SK-N-SH (cell line): Measurements from ENCODE around the gene SBF2. TPM values are rescaled to one million over a fixed set of nuclear protein-coding genes. Genes with fewer than 3 reads are reported as not detected.

Source experiments
- CTCF ChIA-PET: fragments of 300-600, 350-600 bp; formaldehyde crosslinking; extraction: SDS; loops from one replicate; lab custom pipeline; 2021; lab: Yijun Ruan, JAX
- POLR2A ChIA-PET: fragments of 350-600 bp; sonication (Branson Sonifier 250); formaldehyde crosslinking; extraction: SDS; loops from one replicate; lab custom pipeline; 2020; ENCODE audit warnings: antibody characterized with exemption, inconsistent platforms; lab: Yijun Ruan, JAX
- DNase-seq: peaks from one replicate; pipeline ENCODE4 v3.0.0; 2012
- H2AFZ ChIP-seq: fragments of 200-600 bp; sonication (generic); 2 replicates; pipeline ENCODE4 v1.8.1; 2016; ENCODE audit warnings: antibody characterized with exemption, mild to moderate bottlenecking, low read depth
- H3F3A ChIP-seq: fragments of 200-600 bp; sonication (generic); replicated peaks from 2 replicates; pipeline ENCODE3; 2016; ENCODE audit warnings: antibody characterized with exemption, mild to moderate bottlenecking; ENCODE audit not compliant: insufficient read depth
- H3K27ac ChIP-seq, 2 experiments: fragments of 200-500 bp in 1 of 2; fragments of 200-600 bp in 1 of 2; sonication (Bioruptor generic) in 1 of 2; sonication (generic), shearing (Covaris generic) in 1 of 2; 2 replicates each; pipeline versions ENCODE4 v1.5.1 to v1.6.1; 2014 to 2016; ENCODE audit warnings: low read depth in 2 of 2, inconsistent platforms in 1 of 2, low read length in 1 of 2, mild to moderate bottlenecking in 1 of 2, mixed read lengths in 1 of 2
- H3K27me3 ChIP-seq: fragments of 200-600 bp; sonication (generic), shearing (Covaris generic); 2 replicates; pipeline ENCODE4 v1.6.1; 2016; ENCODE audit warnings: mixed run types; ENCODE audit not compliant: insufficient read depth
- H3K36me3 ChIP-seq, 2 experiments: fragments of 200-500 bp in 1 of 2; fragments of 200-600 bp in 1 of 2; sonication (Bioruptor generic) in 1 of 2; sonication (generic) in 1 of 2; replicated peaks in 1 of 2; 2 replicates each; pipeline versions ENCODE3 to v1.5.1; 2014 to 2016; ENCODE audit warnings: low read length in 1 of 2, mild to moderate bottlenecking in 1 of 2; ENCODE audit not compliant: insufficient read depth in 2 of 2, control insufficient read depth in 1 of 2
- H3K4me1 ChIP-seq, 2 experiments: fragments of 200-500 bp in 1 of 2; fragments of 200-600 bp in 1 of 2; sonication (Bioruptor generic) in 1 of 2; sonication (generic), shearing (Covaris generic) in 1 of 2; 2 replicates each; pipeline versions ENCODE4 v1.5.1 to v1.6.1; 2014 to 2016; ENCODE audit warnings: low read depth in 1 of 2, low read length in 1 of 2, mixed run types in 1 of 2; ENCODE audit not compliant: insufficient read depth in 2 of 2, control insufficient read depth in 1 of 2
- H3K4me2 ChIP-seq: fragments of 200-600 bp; sonication (generic), shearing (Covaris generic); 2 replicates; pipeline ENCODE4 v1.6.1; 2017; ENCODE audit warnings: mixed run types
- H3K4me3 ChIP-seq, 2 experiments: fragments of 200-500 bp in 1 of 2; fragments of 200-600 bp in 1 of 2; sonication (Bioruptor generic) in 1 of 2; sonication (generic), shearing (Covaris generic) in 1 of 2; 2 replicates each; pipeline versions ENCODE4 v1.5.1 to v1.8.1; 2014 to 2016; ENCODE audit warnings: low read depth in 2 of 2, inconsistent platforms in 1 of 2, low read length in 1 of 2, mild to moderate bottlenecking in 1 of 2, mixed read lengths in 1 of 2, moderate library complexity in 1 of 2
- H3K79me2 ChIP-seq: fragments of 200-600 bp; sonication (generic); 2 replicates; pipeline ENCODE4 v1.8.1; 2017; ENCODE audit warnings: mild to moderate bottlenecking; ENCODE audit not compliant: insufficient read depth
- H3K9ac ChIP-seq: fragments of 200-600 bp; sonication (generic); 2 replicates; pipeline ENCODE4 v1.6.1; 2017; ENCODE audit warnings: mixed run types
- H3K9me2 ChIP-seq: fragments of 200-600 bp; sonication (generic); 2 replicates; pipeline ENCODE4 v1.6.1; 2017; ENCODE audit warnings: mixed run types
- H3K9me3 ChIP-seq: fragments of 200-600 bp; sonication (generic); 2 replicates; pipeline ENCODE4 v1.6.1; 2017; ENCODE audit warnings: mixed run types, mild to moderate bottlenecking, moderate library complexity
- H4K20me1 ChIP-seq: fragments of 200-600 bp; sonication (generic); 2 replicates; pipeline ENCODE4 v1.6.1; 2017; ENCODE audit warnings: mild to moderate bottlenecking, mixed run types; ENCODE audit not compliant: insufficient read depth
- ELF1 ChIP-seq: IDR thresholded peaks from 2 replicates; pipeline ENCODE4 v1.4.0; 2012
- EP300 ChIP-seq, 2 experiments: IDR thresholded peaks; 2 replicates each; pipeline versions ENCODE4 v1.4.0 to v1.6.1; 2012; ENCODE audit warnings: borderline replicate concordance in 1 of 2, low read depth in 1 of 2, low read length in 1 of 2
- EZH2phosphoT487 ChIP-seq: fragments of 200-600 bp; sonication (generic); IDR thresholded peaks from 2 replicates; pipeline ENCODE4 v1.6.1; 2017; ENCODE audit warnings: low read depth, mixed run types, mild to moderate bottlenecking, antibody characterized with exemption, moderate library complexity, borderline replicate concordance
- FOXJ3 ChIP-seq: sonication (generic); formaldehyde crosslinking; IDR thresholded peaks from 2 replicates; pipeline ENCODE4 v1.5.1; 2020; ENCODE audit warnings: mild to moderate bottlenecking, missing genetic modification reagents
- GATA2 ChIP-seq: sonication (generic); formaldehyde crosslinking; IDR thresholded peaks from 2 replicates; pipeline ENCODE4 v1.5.0; 2020; ENCODE audit warnings: mild to moderate bottlenecking, missing genetic modification reagents
- MXI1 ChIP-seq: IDR thresholded peaks from 2 replicates; pipeline ENCODE4 v1.6.1; 2012; ENCODE audit warnings: mild to moderate bottlenecking, low read depth, low read length, improper control_type of control experiment
- RCOR1 ChIP-seq: fragments of 150-350 bp; IDR thresholded peaks from 2 replicates; pipeline ENCODE4 v1.6.1; 2017; ENCODE audit warnings: antibody characterized with exemption, low read length
- RXRA ChIP-seq: IDR thresholded peaks from 2 replicates; pipeline ENCODE4 v1.4.0; 2012; ENCODE audit warnings: low read depth, mild to moderate bottlenecking, borderline replicate concordance
- SIN3A ChIP-seq: IDR thresholded peaks from 2 replicates; pipeline ENCODE4 v1.6.1; 2012; ENCODE audit warnings: low read depth, mild to moderate bottlenecking, low read length, moderate library complexity, borderline replicate concordance
- SMC3 ChIP-seq: IDR thresholded peaks from 2 replicates; pipeline ENCODE4 v1.6.1; 2012; ENCODE audit warnings: low read depth, low read length, improper control_type of control experiment
- TCF12 ChIP-seq: IDR thresholded peaks from 2 replicates; pipeline ENCODE4 v1.4.0; 2012
- TEAD4 ChIP-seq: IDR thresholded peaks from 2 replicates; pipeline ENCODE4 v1.4.0; 2012; ENCODE audit warnings: mild to moderate bottlenecking, borderline replicate concordance; ENCODE audit not compliant: insufficient read depth
- YY1 ChIP-seq: IDR thresholded peaks from 2 replicates; pipeline ENCODE4 v1.4.0; 2012; ENCODE audit warnings: low read depth, mild to moderate bottlenecking
- polyA plus RNA-seq, 3 experiments: library from polyadenylated mRNA; depleted of rRNA; stranded (reverse); fragments of >200 nt; gene quantifications; 2 replicates each; pipeline ENCODE4 v1.2.3, GENCODE V29; 2012
- TF ChIP-seq, protein P1 (sequence below): IDR thresholded peaks from 2 replicates; pipeline ENCODE4 v1.6.1; 2012; ENCODE audit warnings: mild to moderate bottlenecking, low read depth, low read length, moderate library complexity
- TF ChIP-seq, protein P2 (sequence below): fragments of 150-350 bp; IDR thresholded peaks from 2 replicates; pipeline ENCODE4 v1.6.1; 2017; ENCODE audit warnings: antibody characterized with exemption, low read length, low read depth, borderline replicate concordance
- TF ChIP-seq, protein P3 (sequence below): IDR thresholded peaks from 2 replicates; pipeline ENCODE4; 2012

SBF2 gene
- polyA plus RNA-seq, 1 of the 3 experiments (the other 2 are of a cell fraction): 23.0 TPM

DNA sequence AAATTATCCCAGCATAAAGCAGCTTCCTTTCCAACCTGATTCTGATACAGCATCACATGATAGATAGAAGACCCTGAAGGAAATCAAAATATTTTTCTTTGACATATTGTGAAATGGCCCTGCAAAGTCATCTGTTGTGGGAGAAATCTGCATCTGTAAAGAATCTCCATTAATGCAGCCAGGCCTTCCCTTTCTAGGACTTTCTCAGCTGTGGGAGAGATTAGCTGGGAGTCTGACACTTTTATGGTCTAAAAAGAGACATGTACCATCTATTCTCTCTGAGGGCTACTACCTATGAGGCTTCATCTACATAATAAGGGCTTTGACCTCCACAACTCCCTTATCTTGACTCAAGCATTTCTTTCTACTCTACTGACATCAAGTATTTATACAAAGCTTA lies 392.1 kb downstream of the SBF2 start:
- Histone ChIP-seq H3K4me2 (no peak overlapping the region), H3K4me3 (no peak overlapping the region), H3K36me3 (no peaks in the 10 kb centered on the region), H3K4me1 (peaks cover 0 to 24% of the 10 kb centered on the region in 2 experiments; a peak in 3 of 4 replicates)
- TF ChIP-seq, protein P1, sequence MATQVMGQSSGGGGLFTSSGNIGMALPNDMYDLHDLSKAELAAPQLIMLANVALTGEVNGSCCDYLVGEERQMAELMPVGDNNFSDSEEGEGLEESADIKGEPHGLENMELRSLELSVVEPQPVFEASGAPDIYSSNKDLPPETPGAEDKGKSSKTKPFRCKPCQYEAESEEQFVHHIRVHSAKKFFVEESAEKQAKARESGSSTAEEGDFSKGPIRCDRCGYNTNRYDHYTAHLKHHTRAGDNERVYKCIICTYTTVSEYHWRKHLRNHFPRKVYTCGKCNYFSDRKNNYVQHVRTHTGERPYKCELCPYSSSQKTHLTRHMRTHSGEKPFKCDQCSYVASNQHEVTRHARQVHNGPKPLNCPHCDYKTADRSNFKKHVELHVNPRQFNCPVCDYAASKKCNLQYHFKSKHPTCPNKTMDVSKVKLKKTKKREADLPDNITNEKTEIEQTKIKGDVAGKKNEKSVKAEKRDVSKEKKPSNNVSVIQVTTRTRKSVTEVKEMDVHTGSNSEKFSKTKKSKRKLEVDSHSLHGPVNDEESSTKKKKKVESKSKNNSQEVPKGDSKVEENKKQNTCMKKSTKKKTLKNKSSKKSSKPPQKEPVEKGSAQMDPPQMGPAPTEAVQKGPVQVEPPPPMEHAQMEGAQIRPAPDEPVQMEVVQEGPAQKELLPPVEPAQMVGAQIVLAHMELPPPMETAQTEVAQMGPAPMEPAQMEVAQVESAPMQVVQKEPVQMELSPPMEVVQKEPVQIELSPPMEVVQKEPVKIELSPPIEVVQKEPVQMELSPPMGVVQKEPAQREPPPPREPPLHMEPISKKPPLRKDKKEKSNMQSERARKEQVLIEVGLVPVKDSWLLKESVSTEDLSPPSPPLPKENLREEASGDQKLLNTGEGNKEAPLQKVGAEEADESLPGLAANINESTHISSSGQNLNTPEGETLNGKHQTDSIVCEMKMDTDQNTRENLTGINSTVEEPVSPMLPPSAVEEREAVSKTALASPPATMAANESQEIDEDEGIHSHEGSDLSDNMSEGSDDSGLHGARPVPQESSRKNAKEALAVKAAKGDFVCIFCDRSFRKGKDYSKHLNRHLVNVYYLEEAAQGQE: no peak
- TF ChIP-seq EP300 (IDR thresholded peaks at IDR 0.05; ENCODE audit: borderline replicate concordance in 1 of 2, low read depth in 1 of 2, low read length in 1 of 2) (no peak), EZH2phosphoT487 (no peak), SMC3 (no peak), SIN3A (no peak), GATA2 (CRISPR knock-in tag) (no peak), MXI1 (no peak), RXRA (no peak), TCF12 (no peak), RCOR1 (no peak), ELF1 (no peak), TEAD4 (no peak), FOXJ3 (CRISPR knock-in tag) (no peak), YY1 (no peak)
- TF ChIP-seq, protein P2, sequence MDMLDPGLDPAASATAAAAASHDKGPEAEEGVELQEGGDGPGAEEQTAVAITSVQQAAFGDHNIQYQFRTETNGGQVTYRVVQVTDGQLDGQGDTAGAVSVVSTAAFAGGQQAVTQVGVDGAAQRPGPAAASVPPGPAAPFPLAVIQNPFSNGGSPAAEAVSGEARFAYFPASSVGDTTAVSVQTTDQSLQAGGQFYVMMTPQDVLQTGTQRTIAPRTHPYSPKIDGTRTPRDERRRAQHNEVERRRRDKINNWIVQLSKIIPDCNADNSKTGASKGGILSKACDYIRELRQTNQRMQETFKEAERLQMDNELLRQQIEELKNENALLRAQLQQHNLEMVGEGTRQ: no peak
- TF ChIP-seq, protein P3, sequence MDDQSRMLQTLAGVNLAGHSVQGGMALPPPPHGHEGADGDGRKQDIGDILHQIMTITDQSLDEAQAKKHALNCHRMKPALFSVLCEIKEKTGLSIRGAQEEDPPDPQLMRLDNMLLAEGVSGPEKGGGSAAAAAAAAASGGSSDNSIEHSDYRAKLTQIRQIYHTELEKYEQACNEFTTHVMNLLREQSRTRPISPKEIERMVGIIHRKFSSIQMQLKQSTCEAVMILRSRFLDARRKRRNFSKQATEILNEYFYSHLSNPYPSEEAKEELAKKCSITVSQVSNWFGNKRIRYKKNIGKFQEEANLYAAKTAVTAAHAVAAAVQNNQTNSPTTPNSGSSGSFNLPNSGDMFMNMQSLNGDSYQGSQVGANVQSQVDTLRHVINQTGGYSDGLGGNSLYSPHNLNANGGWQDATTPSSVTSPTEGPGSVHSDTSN: no peak
- TF ChIP-seq, all 33 proteins: peak for 0
- Histone ChIP-seq H4K20me1 (no peaks in the 10 kb centered on the region), H3K9me2 (no peaks in the 10 kb centered on the region), H2AFZ (no peak overlapping the region), H3K27ac (no peak overlapping the region), H3K79me2 (no peaks in the 10 kb centered on the region), H3F3A (peaks cover 36% of the 10 kb centered on the region), H3K9ac (no peak overlapping the region), H3K27me3 (no peaks in the 10 kb centered on the region), H3K9me3 (no peaks in the 10 kb centered on the region)
- ChIA-PET CTCF (interaction anchor here (1.6 kb wide), 1 partner anchor 10 kb away, joined by 4 read pairs; no protein-coding TSS in a partner anchor), POLR2A (no interaction called here)
- no peak for DNase-seq
